ENCODE data around the gene ZBTB18.
"Not testable (repeated sequence)": the region's sequence is repeated elsewhere in the genome, so short reads cannot be mapped to it uniquely, and the experiment has no call there.

ZBTB18 gene

DNA sequence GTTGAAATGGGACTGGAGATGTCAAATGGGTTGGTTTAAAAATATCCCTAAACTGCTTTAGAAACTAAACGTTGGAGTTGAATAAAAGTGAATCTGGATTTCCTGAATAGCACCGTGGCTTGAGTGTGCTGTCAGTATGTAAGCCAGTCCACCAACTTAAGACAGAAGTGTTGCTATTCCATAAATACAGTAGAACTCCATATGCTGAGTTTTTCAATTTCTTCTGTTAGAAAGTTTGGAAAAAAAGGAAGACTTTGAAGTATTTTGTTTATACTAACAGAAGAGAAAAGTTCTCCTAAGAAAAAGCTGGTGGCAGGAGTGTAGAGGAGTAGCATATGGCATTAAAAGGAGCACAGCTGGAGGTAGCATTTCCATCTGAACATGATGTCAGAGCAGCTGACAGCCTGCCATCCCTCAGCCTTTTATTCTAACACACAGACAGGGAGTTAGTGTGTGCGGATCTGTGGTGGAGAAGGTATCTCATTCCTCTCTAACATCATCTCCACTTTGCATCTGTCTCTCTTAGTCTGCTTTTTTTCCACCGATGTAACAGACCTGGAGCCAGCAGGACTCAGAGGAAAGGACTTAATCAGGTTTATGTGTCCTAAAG lies at the start of gene ZBTB18:
Gene ZBTB18 (plus strand): TSS at position 449 of the 610 bp plus-strand sequence. CDS start 149 bp downstream, at position 598.
- no peak for DNase-seq (ENCODE audit: low read depth in 2 of 2)

GRCh38 chr1:244002721-244003120 lies 48.4 kb upstream of the ZBTB18 start:
- DNase-seq (ENCODE audit: low read depth in 2 of 2) = no peak

GRCh38 chr1:244005455-244005854 lies 45.6 kb upstream of the ZBTB18 start:
- DNase-seq (ENCODE audit: low read depth in 2 of 2) = no peak

DNA sequence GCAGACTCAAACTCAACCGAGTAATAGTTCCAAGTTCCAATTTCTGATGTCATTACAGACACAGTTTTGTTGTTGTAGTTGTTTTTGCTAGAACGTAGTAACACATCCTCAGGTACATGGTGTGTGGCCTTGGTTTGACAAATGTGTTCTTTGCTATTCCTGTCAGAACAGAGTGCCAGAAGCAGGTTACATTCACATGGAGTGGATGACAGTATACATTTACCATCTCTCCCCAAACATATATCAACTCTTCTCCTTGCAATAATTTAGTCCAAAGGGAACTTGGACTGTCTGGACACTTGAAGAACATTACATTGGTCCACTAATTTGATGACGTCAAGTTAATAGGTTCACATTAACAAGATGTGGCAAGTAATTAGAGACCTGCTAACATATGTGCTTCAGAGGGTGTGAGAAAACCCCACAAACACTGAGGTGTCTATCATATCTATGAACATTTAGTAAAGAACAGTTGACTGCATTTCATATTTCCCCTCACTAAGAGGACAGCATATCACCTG lies 44.6 kb upstream of the ZBTB18 start:
- no peak for DNase-seq (ENCODE audit: low read depth in 2 of 2)

DNA sequence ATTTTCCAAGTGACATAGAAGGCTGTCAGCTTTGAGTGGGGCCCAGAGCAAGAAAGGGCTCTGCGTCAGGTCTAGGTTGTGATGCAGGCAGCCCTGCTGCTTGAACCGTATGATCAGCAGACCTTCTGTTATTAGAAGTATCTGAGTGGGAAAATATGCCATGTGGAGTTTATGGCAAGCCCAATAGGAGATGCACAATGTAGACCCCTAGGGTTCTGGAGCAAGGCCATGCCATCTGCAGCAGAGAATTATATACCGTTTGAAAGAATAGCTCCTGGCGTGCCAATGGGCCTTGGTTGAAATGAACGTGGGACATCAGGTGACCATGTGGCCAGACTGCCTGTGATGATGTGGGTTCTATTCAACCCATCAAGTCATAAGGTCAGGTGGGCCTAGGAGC lies 44.1 kb upstream of the ZBTB18 start:
- DNase-seq (ENCODE audit: low read depth in 2 of 2) = no peak

DNA sequence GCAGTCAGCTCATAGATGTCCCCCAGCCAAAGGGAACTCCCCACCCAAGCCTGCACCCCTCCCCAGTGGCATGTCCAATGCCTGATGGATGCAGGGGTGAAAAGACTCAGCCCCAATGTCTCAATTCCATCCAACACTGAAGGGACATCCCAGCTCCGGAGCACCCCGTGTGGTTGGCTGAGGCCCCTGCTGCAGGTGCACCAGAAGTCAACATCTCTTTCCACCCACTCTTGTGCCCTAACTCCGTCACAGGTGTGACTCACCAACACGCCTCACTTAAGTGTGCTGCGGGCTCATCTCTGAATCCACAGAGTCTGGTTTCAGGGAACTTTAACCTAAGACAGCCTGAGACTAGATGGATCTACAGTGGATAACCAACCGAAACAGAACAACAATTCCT lies 40.9 kb upstream of the ZBTB18 start:
- peak; percentile 27 to 43 for DNase-seq (ENCODE audit: low read depth in 2 of 2)

DNA sequence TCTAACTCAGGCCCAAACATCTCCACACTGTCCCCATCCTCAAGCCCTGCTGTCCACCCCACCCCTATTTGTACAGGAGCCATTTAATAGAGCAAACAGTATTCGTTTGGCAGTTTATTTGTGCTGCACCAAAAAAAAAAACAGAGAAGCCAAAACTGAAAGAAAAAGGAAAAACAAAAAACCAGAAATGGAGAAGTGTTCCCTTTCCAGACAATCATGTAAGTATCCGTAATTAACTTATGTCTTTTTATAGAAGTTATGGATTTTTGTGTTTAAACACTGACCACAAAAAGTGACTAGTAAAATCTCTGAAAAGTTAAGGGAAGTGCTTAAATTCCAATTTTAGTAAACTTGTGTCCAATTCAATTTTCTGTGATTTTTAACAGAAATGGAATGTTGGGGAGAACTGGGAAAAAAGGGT lies 40.4 kb upstream of the ZBTB18 start:
- DNase-seq (ENCODE audit: low read depth in 2 of 2) = no peak

- DNase-seq (ENCODE audit: low read depth in 2 of 2) = no peak
Observed at GRCh38 chr1:244011271-244011670, 39.8 kb upstream of the ZBTB18 start.

DNA sequence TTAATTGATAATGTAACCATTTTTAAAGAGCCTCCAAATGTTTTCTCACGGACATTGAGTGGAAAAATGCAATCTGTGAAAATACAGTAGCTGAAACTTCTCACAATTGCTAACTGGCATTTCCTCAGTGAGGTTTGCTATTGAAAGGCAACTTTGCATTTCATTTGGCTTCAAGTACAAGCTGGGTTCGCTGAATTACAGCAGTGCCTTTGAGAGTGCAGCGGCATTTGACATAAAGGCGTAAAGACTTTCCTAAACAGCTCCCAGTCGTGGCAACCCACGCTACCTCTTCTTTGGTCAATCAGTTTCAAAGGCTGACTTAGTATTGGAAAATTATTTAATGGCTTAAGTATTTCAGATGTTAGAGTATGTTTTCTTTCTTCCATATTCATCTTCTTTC lies 39.3 kb upstream of the ZBTB18 start:
- DNase-seq (ENCODE audit: low read depth in 2 of 2) = no peak

DNA sequence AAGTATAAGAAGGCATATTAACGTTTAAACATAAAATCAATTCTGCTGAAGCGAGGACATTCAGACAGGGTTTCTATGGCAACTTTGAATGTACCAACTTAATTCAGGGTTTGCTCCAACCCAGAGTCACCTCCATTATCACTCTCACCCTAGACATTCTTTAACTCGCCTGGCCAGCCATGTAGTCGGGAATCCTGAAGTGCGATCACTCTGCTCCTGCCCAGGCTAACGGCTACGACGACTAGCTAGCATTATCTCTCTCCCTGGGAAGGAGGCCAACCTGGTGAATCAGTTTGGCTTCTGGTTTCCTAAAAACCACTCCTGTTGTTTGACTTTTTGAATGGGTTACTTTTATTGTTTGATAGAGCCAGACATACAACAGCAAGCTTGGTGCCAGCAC lies 38.9 kb upstream of the ZBTB18 start:
- no peak for DNase-seq (ENCODE audit: low read depth in 2 of 2)

DNA sequence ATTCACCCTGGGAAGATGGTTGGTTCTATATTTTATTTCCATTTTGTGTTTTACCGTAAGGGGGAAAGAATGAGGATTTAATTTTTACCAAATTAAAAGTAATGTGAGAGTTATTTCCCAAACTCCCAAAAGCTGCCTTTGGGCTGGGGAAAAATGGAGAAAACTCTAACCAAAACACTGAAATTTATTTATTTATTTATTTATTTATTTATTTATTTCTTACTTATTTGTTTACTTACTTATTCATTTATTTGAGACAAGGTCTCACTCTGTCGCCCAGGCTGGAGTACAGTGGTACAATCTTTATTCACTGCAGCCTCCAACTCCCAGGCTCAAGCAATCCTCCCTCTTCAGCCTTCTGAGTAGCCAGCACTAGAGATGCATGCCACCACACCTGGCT lies 38.0 kb upstream of the ZBTB18 start:
- no peak for DNase-seq (ENCODE audit: low read depth in 2 of 2)

GRCh38 chr1:244014862-244015261 lies 36.2 kb upstream of the ZBTB18 start:
- not testable (repeated sequence) for DNase-seq (ENCODE audit: low read depth in 2 of 2)

- DNase-seq (ENCODE audit: low read depth in 2 of 2) = no peak
Observed at GRCh38 chr1:244019982-244020485, 31.0 kb upstream of the ZBTB18 start.

DNA sequence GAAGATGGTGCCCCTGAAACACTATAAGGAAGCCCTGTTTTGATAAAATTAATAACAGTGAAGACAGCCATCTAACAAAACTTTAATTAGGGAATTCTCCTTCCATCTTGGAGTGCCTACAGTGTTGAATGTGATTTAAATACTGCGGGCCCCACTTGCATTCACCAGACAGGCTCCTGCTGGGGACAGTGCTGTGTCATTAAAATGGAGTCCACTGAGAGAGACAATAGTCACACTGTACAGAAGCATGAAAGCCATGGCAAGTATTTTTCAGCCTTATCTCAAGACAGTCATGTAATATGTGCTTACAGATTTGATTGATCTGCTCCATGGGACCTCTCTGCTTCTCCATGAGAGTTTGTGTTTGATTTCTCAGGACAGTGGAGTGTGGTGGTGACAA lies 29.7 kb upstream of the ZBTB18 start:
- DNase-seq (ENCODE audit: low read depth in 2 of 2) = no peak

GRCh38 chr1:244022311-244022710 lies 28.8 kb upstream of the ZBTB18 start:
- DNase-seq (ENCODE audit: low read depth in 2 of 2) = no peak

- DNase-seq (ENCODE audit: low read depth in 2 of 2) = no peak
Observed at GRCh38 chr1:244022864-244023440, 28.1 kb upstream of the ZBTB18 start.

- DNase-seq (ENCODE audit: low read depth in 2 of 2) = no peak
Observed at GRCh38 chr1:244027491-244028145, 23.5 kb upstream of the ZBTB18 start.

GRCh38 chr1:244028701-244029100 lies 22.4 kb upstream of the ZBTB18 start:
- no peak for DNase-seq (ENCODE audit: low read depth in 2 of 2)

DNA sequence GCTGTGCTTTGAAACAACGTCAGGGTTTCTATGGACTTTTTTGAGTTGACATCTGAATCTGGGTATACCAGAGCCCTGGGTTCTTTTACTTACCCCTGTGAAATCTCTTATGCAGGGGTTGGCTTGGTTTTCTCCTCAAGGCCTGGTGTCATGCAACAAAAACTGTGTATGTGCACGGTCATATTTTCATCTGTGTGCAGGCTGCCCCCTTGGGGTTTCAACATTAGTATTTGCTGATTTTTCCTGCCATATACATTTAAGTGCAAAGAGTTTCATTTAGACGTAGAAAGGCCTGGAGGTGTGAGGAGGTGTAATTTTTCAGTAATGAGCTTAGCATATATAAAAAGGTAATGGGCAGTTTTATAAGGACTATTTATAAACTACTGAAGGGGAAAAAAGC lies 22.0 kb upstream of the ZBTB18 start:
- DNase-seq (ENCODE audit: low read depth in 2 of 2) = no peak

DNA sequence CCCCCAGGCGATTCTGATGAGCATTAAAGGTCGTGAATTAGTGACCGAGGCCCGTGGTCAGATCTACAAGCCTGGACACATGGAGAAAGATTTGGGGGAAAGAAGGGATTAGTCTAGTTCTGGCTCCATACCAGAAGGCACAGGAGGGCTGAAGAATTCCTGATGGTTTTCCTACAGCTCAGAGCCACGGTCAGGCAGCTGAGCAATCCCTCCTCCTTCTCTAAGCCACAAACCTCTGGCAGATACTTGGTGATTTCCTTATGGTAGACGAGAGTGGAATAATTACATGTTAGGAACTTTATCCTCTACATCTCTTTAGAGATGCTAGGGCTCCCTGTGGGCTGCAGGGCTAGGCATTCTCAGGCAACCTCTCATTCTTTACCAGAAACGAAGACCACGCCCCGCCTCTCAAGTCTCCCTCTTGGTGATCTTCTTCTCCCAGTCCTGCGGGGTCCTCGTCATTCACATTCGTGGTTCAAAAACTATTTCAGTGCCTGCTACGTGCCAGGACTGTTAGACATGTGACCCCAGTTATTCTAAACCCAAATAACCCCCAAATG lies 20.5 kb upstream of the ZBTB18 start:
- no peak for DNase-seq (ENCODE audit: low read depth in 2 of 2)

GRCh38 chr1:244035358-244035757 lies 15.7 kb upstream of the ZBTB18 start:
- DNase-seq (ENCODE audit: low read depth in 2 of 2) = no peak

DNA sequence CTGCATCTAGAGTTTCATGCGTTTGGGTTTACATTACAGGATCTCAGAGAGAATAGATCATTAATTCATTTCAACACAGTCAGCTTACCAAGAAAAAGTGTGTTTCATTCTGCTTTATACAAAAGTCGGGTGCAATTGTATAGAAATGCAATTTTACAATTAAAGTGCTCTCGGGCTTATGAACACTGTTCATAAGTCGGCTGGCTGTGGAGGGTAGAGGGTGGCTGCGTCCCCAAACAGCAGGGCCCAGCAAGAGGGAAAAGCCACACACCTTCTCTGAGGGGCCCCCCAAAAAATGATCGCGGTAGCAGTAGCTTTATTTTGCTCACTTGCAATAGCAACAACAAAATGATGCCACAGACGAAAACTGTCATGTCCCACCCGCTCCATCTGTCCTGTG lies 13.8 kb upstream of the ZBTB18 start:
- DNase-seq (ENCODE audit: low read depth in 2 of 2) = no peak

All from stimulated activated CD8-positive, alpha-beta memory T cell treated with anti-CD3 and anti-CD28 coated beads, Interleukin-15, amount 100 ng/mL, for 48 hours (primary cell).